Measurements from ENCODE around the gene RCAN1.

DNA sequence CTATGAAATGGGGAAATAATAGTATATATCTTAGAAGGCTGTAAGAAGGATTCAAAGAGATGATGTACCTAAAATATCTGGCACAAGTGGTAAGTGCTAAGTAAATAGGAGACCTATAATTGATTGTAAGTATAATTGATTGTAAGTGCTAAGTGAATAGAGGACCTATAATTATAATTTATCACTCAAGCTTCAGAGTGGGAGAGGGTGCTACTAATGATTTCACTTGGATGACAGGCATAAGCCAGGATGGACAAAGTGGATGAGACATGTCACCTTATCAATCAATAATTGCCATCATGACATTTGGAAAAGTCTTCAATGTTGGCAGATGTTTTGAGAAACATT lies 11.2 kb downstream of the RCAN1 start:
- TF ChIP-seq YY1 (IDR thresholded peaks at IDR 0.05; ENCODE audit: low read depth) (no peak), CREB1 (IDR thresholded peaks at IDR 0.05; ENCODE audit: low read depth) (no peak), EP300 (IDR thresholded peaks at IDR 0.05; ENCODE audit: borderline replicate concordance) (no peak)
- TF ChIP-seq, protein P1, sequence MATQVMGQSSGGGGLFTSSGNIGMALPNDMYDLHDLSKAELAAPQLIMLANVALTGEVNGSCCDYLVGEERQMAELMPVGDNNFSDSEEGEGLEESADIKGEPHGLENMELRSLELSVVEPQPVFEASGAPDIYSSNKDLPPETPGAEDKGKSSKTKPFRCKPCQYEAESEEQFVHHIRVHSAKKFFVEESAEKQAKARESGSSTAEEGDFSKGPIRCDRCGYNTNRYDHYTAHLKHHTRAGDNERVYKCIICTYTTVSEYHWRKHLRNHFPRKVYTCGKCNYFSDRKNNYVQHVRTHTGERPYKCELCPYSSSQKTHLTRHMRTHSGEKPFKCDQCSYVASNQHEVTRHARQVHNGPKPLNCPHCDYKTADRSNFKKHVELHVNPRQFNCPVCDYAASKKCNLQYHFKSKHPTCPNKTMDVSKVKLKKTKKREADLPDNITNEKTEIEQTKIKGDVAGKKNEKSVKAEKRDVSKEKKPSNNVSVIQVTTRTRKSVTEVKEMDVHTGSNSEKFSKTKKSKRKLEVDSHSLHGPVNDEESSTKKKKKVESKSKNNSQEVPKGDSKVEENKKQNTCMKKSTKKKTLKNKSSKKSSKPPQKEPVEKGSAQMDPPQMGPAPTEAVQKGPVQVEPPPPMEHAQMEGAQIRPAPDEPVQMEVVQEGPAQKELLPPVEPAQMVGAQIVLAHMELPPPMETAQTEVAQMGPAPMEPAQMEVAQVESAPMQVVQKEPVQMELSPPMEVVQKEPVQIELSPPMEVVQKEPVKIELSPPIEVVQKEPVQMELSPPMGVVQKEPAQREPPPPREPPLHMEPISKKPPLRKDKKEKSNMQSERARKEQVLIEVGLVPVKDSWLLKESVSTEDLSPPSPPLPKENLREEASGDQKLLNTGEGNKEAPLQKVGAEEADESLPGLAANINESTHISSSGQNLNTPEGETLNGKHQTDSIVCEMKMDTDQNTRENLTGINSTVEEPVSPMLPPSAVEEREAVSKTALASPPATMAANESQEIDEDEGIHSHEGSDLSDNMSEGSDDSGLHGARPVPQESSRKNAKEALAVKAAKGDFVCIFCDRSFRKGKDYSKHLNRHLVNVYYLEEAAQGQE (IDR thresholded peaks at IDR 0.05; ENCODE audit: low read depth) = no peak

Measured in Ishikawa (cell line).